NCI-H524 (cell line): ENCODE measurements around the gene LSG1.
"Not testable (repeated sequence)": the region's sequence is repeated elsewhere in the genome, so short reads cannot be mapped to it uniquely, and the experiment has no call there.

ENCODE experiments used
- DNase-seq, 2 experiments: peaks; one replicate each; lab custom pipeline; 2025; lab: John Stamatoyannopoulos, UW

LSG1 gene

DNA sequence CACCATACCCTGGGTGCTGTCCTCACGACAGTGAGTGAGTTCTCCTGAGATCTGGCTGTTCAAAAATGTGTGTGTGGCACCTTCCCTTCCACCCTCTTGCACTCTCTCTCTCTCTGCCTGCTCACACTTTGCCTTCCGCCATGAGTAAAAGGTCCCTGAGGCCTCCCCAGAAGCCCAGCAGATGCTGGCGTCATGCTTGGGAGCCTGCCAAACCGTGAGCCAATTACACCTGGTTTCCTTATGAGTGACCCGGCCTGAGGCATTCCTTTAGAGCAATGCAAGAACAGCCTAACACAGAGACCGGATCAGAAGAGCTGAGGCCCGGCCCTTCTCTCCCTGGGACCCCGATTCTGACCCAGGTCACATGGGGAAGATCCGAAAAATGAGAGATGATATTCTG lies 54.2 kb downstream of the LSG1 start:
- no peak for DNase-seq

DNA sequence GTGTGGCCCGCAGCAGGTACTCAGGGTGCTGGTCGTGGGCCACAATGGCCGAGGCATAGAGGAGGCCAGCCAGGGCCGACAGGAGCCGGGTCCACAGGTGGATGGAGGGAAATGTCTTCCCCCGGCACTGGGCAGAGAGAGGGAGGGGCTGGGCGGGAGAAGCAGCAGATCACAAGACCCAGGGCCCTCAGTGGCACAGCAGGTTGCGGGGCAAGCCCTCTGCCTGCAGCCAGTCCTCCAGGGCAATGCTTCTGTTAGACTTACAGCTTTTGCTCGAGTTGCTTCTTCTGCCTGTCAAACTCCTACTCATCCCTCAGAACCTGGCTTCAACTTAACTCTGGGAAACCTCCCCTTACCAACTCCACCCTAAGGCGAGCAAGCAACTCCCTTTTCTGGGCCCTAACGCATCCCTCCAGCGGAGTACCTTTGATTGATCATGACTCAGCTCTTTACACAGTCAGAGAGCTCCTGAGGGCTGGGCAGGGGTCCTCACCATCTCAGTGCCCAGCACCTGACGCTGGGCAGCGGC lies 54.8 kb downstream of the LSG1 start:
- no peak for DNase-seq

DNA sequence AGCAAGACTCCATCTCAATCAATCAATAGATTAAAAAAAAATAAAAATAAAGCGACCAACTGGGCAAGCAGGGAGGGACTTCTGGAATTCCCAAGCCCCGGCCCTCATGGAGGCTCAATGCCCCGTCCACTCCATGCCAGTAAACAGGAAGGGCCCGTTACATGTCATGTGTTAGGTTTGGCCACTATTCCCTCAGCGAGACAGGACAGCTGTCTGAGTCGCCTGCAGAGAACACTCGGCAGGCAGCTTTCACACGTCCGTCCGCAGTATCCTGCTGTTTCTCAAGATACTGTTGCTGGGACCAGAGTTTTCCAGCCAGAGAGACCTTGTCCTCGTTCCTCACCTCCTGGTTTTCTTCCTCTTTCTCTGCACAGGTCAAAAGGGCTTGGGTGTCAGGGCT lies 56.8 kb downstream of the LSG1 start:
- DNase-seq: no peak

DNA sequence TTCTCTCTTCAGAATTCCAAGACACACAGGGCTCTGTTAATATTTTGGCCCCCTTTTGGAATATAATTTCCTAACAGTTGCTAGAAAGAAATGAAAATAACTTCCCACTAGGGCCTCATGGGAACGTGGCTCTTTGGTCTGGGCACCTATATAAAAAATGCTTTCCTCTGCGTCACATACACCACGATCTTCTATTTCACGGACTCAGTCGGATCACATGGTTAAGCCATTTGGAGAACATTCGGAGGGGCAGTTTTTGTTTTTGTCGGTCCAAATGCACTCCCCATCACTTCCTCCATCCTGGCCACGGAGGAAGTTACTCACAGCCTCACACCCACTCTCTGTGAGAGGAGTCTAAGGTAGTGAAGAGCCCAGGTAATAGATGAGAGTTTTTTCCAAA lies 59.8 kb downstream of the LSG1 start:
- no peak for DNase-seq

DNA sequence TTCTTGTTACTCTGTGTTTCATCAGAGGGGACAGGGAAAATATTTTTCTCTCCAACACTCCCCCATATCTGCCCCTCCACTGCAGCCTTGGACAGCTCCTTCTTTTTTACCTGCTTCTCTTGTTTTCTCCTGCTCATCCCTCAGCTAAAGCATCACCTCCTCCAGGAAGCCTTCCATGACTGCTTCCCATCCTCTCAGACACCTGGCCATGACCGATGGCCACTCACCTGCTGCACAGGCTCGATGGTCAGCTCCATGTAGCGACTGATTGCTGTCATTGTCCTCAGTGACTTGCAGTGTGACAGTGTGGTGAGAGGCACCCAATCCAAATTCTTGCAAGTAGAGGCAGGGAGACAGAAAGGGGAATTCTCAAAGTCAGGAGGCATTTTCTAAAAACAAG lies 61.3 kb downstream of the LSG1 start:
- DNase-seq: no peak

DNA sequence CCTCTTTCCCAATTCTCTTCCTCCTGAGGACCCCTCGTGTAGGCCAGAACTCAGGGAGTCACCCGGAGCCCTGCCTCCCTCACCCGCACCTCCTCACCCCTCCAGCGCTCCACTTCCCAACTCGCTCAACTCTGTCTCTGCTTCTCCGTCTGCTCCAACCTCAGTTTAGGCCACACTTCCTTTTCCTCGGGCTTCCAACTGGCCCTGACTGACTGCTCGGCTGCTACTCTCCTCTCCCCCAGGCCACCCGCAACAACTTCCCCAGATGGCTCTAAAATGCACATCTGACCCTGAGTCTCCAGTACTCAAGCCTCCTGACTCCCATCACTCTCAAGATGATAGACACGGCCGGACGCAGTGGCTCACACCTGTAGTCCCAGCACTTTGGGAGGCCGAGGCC lies 62.4 kb downstream of the LSG1 start:
- DNase-seq: peak in 1 of 2 experiments; percentile 40

DNA sequence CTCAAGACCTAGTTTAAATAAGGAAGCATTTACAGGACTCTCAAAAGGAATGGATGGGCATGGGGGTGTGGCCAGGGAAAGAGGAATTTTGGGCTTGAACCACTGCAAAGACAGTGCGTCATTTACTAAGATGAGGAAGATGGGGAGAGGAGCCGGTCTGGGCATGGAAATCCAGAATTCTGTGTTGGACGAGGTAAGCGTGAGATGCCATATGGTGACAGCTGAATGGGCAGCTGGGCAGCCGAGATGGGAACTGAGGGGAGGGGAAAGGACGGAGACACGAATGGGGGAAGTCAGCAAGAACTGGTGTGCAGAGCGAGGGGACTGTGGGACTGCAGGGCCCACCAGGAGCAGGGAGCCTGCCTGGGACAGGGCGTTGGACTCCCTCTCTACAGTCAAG lies 63.0 kb downstream of the LSG1 start:
- DNase-seq: peak; percentile 85

DNA sequence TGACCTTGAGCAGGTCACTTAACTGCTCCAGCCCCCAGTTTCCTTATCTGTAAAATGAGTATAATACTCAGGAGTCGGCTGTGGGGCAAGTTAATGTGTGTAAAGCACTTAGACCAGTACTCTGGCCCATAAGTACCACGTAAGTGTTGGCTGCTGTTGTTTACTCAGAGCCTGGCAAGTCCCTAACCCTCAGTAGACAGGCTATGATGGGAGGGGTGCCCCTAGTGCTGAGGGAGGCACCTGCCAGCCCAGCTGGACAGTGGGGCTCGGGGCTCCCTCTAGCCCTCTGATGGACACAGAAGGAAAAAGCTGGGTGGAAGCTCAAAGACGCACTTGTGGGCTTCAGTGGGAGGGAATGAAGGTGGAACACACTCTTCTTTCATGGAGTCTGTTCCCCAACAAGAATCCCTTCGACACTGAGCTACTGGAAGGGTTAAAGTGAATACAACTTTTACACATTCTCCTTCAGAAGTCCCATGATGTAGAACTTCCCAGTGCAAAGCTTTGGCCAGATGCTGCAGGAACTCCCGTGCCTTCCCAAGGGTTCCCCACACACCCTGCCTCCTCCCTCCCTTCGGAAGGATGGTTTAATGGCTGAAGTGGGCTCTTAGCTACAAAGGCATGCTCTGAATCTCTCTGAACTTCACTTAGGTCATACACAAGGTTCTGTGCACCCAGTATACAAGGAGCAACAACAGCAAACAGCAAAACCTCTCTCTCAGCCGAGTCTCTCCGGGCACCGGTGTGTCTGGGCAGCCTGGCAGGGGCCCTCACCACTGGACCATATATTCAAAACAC lies 64.2 kb downstream of the LSG1 start:
- DNase-seq: peak; percentile 13 to 60

DNA sequence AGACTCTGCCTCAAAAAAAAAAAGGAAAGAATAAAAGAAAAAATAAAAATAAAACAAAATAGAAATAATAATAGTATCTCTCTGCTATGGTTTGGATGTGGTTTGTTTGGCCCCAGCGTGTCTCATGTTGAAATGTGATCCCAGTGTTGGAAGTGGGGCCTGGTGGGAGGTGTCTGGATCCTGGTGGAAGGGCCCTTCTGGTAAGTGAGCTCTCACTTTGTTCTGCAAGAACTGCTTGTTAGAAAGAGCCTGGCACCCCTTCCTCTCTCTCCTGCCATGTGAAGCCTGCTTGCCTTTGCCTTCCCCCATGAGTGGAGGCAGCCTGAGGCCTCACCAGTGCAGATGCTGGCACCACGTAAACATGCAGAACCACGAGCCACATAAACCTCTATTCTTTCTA lies 65.0 kb downstream of the LSG1 start:
- DNase-seq: no peak

DNA sequence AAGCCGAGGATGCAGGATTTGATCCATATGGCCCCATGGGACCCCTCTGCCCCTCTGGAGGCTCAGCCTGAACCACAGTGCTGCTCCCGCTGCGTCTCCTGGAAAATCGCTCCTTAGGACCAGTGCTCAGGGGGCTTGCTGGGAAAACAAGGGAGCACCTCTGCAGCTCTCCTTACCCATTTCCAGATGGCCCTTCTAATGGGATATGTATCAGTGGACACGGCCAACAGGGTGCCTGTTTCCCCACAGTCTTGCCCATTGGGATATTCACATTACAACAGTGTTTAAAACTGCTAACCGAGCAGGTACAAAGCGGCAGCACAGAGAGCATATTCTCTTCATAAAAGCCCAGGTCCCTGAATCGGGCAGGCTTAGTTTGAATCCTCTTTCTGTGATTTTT lies 65.8 kb downstream of the LSG1 start:
- DNase-seq: no peak

DNA sequence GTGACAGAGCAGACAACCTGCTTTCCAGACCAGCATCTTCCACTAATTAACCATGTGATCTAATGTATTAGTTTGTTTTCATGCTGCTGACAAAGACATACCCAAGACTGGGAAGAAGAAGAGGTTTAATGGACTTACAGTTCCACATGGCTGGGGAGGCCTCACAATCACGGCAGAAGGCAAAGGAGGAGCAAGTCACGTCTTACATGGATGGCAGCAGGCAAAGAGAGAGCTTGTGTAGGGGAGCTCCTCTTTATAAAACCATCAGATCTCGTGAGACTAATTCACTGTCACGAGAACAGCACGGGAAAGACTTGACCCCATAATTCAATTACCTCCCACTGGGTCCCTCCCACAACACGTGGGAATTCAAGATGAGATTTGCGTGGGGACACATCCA lies 66.7 kb downstream of the LSG1 start:
- not testable (repeated sequence) for DNase-seq

DNA sequence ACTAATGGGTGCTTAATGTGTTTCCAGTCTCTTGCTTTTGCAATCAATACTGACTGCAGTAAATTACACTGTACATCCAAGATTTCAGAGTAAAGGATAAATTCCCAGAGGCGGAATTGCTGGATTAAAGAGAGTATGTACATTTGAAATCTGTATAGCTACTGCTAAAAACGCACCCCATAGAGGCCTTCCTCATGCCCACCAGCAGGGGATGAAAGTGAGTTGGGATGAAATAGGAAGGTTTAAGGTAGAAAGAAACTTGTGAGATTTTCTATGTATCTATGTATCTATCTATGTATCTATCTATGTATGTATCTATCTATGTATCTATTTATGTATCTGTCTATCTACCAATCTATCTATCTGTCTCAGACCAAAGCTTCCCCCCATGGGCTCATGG lies 67.2 kb downstream of the LSG1 start:
- no peak for DNase-seq

DNA sequence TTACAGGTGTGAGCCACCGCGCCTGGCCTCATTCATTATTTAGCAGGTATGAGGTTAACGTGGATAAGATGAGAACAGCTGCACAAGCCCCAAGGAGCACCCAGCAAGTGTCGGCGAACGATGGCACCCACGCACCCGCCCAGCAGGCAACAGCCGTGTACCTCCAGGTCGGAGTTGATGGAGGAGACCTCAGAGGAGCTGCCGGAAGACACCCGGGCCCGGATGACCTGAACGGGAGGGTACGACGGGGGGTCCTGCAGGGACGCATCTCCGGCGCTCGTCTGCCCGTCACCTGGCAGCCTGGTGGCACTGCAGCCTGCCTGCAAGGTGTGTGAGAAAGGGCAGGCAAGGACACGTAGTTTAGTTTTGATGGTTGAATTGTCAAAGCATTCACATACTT lies 67.9 kb downstream of the LSG1 start:
- DNase-seq: no peak

DNA sequence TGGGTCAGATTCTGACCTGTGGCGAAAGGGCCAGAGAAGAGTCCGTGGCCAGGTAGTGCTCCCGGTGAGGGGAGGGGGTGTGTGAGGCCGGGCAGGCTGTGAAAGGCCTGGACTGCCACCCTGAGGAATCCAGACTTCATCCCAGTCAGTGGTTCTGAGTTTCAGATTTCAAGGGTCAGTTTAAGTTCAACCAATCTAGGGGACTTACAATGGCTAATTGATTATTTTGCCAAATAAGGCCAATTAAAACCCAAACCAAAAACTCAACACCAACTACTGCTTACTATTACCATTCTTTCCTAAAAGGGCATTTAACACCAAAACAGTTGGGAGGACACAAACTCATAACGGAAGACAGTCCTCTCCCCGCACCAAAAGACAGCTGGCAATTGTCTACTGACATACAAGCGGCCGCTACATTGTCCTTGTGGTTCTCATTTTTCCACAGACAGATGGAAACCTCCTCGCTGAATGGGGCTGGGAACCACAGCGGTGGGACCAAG lies 69.3 kb downstream of the LSG1 start:
- DNase-seq: no peak

DNA sequence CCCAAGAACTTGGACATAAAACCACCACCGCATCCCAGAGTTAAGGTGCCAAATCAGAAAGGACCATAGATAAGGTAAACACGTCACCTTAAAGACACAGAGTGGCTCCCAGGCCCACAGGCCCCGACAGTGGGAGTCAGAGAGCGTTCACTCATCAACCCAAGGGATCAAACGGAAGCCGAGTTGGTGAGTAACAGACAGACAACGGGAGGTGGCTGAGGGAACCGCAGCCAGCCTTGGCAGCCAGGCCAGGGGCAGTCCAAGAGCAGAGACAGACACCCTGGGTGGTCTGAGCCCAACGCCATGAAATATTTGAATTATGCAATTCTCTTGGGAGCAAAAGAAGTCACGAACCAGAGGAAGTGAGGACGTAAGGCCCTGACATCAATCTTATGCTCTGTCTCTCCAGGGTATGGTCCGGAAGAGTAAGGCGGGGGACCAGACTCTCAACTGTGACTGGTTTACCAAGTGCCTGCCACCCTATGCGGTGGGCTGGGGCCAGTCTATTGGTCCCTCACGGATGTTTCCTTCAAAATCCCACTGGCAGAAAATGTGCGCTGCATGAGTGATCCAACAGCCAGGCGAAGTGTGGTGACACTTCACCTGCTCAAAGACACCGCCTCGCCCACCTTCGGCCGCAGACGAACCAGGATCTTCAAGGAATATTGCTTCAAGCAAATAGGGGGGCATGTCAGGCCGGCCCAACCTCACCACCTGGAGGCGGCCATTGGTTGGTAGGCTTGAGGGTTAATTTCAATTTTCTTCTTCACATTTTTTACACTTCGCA lies 73.0 kb downstream of the LSG1 start:
- DNase-seq: no peak

DNA sequence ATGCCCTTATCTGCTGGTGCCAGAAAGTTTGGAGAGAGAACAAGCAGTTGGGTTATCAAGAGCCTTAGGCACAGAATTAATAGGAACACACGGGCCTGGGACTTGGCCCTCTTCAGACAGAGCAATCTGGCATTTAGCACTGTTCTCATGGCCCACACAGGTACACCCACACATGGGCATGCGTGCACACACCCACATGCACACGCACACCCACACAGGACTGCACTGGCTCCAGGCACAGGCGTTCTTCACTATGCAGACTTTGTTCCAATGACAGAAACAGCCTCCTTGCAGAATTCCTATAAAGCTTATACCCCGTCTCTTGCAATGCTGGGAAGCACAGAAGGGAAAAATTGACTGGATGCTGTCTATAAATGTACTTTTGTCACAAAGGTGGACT lies 75.1 kb downstream of the LSG1 start:
- no peak for DNase-seq

DNA sequence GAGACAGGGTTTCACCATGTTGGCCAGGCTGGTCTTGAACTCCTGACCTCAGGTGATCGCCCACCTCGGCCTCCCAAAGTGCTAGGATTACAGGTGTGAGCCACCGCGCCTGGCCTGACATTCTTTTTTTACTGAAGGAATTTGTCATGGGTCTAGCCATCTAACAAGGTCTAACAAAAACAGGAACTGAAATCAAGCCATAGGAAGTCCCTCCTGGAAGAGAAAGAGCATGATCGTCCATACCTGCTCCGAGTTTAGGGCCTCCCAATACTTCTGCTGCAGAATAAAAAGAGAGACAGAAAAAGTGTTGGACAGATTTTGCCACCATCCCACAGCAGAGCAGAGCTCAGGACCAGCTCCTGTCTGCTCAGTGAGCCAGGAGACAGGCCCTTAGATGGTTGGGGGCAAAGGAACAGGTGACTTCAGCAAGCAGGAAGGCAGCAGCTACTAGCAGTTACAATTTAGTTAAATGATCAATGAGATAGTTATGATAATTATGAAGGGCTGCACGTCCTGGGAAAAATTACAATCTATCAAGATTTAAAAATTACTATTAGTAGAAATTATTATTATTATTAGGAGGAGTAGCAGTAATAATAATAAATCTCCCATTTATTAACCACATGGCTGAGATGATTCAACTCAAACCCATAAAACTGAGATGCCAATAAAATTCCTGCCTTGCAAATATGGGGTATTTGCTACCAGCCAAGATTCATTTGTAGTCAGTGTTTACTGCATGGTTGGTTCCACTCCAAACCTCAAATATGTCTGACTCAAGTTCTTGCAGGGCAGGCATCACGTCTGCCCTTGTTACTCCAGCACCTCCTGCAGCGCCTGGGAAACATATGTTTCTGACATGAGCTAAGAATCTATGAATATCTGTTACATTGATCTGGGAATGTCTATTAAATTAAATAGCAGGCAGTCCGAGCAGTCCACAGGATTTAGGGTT lies 78.9 kb downstream of the LSG1 start:
- DNase-seq: no peak
